Effector memory CD8-positive, alpha-beta T cell (primary cell): ENCODE results near the gene OR51B4.

Source experiments
- ATAC-seq: fragments of 150-1000 bp; cut with Tn5 transposase; replicated peaks from 2 replicates; pipeline ENCODE4 v1.10.0; 2021; ENCODE audit warnings: mild to moderate bottlenecking, moderate library complexity
- DNase-seq, 3 experiments: peaks; one replicate each; pipeline ENCODE4 v3.0.0; 2021
- H3K27ac Mint-ChIP-seq, 2 donors: one replicate each; pipeline ENCODE4 v1.8.0; 2022; ENCODE audit warnings: mild to moderate bottlenecking in 2 of 2, mixed read lengths in 2 of 2, moderate library complexity in 2 of 2
- H3K27me3 Mint-ChIP-seq, 2 donors: one replicate each; pipeline ENCODE4 v1.8.0; 2022; ENCODE audit warnings: mixed read lengths in 2 of 2
- H3K36me3 Mint-ChIP-seq: one replicate; pipeline ENCODE4 v1.8.0; 2022; ENCODE audit warnings: mild to moderate bottlenecking, moderate library complexity, mixed read lengths; ENCODE audit not compliant: insufficient read depth
- H3K4me1 Mint-ChIP-seq, 2 donors: one replicate each; pipeline ENCODE4 v1.8.0; 2022; ENCODE audit warnings: low read depth in 2 of 2, mixed read lengths in 2 of 2
- H3K4me3 Mint-ChIP-seq, 2 donors: one replicate each; pipeline ENCODE4 v1.8.0; 2022; ENCODE audit warnings: mild to moderate bottlenecking in 2 of 2, mixed read lengths in 2 of 2, moderate library complexity in 2 of 2
- H3K9me3 Mint-ChIP-seq, 2 donors: one replicate each; pipeline ENCODE4 v1.8.0; 2022; ENCODE audit warnings: mixed read lengths in 2 of 2

The OR51B4 gene

GRCh38 chr11:5252919-5253265 lies 48.9 kb downstream of the OR51B4 start:
- no peaks in the 10 kb centered on the region for H3K4me1 Mint-ChIP-seq
- peaks cover 9 to 15% of the 10 kb centered on the region in 2 donors for H3K27me3 Mint-ChIP-seq
- DNase-seq = no peak
- ATAC-seq = no peak
- no peak overlapping the region for H3K4me3 Mint-ChIP-seq
- peaks cover 0 to 2% of the 10 kb centered on the region in 2 donors for H3K9me3 Mint-ChIP-seq
- no peak overlapping the region for H3K27ac Mint-ChIP-seq
- no peaks in the 10 kb centered on the region for H3K36me3 Mint-ChIP-seq

GRCh38 chr11:5252192-5252918 lies 49.4 kb downstream of the OR51B4 start:
- H3K9me3 Mint-ChIP-seq = no peaks in the 10 kb centered on the region
- no peaks in the 10 kb centered on the region for H3K4me1 Mint-ChIP-seq
- no peak for ATAC-seq
- no peak overlapping the region for H3K4me3 Mint-ChIP-seq
- H3K27ac Mint-ChIP-seq = no peak overlapping the region
- no peaks in the 10 kb centered on the region for H3K36me3 Mint-ChIP-seq
- no peak for DNase-seq
- H3K27me3 Mint-ChIP-seq = peaks cover 9 to 11% of the 10 kb centered on the region in 2 donors

- H3K9me3 Mint-ChIP-seq = no peaks in the 10 kb centered on the region
- H3K27me3 Mint-ChIP-seq = peaks cover 9 to 11% of the 10 kb centered on the region in 2 donors
- H3K4me3 Mint-ChIP-seq = no peak overlapping the region
- no peak overlapping the region for H3K27ac Mint-ChIP-seq
- no peaks in the 10 kb centered on the region for H3K36me3 Mint-ChIP-seq
- DNase-seq (no peak), ATAC-seq (no peak)
- H3K4me1 Mint-ChIP-seq = no peaks in the 10 kb centered on the region
Measured at GRCh38 chr11:5251746-5252145, 50.0 kb downstream of the OR51B4 start.
